ENCODE data around the gene ADGRL1. TPM values are rescaled to one million over a fixed set of nuclear protein-coding genes. Genes with fewer than 3 reads are reported as not detected.

ADGRL1 gene
- total and polyA plus RNA-seq, 9 of the 15 experiments (the other 6 are each of a cell fraction or from before 2014, with no cell fraction given): 0.14 to 37.0 (median 8.6) TPM

DNA sequence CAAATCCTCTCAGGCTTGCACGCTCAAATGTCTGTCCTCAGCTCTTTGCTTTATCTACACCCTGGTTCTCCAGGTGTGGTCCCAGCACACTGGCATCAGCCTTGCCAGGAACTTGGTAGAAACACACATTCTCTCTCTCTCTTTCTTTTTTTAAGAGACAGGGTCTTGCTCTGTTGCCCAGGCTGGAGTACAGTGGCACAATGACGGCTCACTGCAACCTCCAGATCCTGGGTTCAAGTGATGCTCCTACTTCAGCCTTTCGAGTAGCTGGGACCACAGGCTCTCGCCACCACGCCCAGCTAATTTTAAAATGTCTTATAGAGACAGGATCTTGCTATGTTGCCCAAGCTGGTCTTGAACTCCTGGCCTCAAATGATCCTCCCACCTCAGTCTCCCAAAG, 20.8 kb downstream of the ADGRL1 start:
- Histone ChIP-seq H2AFZ (ENCODE audit: low read depth, low read length) (no peak overlapping the region), H3K27me3 (ENCODE audit: control insufficient read depth in 2 of 2, insufficient read depth in 2 of 2, low read length in 2 of 2) (no peaks in the 10 kb centered on the region), H3K27ac (ENCODE audit: extremely low read depth, low read depth, low read length) (no peak overlapping the region), H3K36me3 (ENCODE audit: control insufficient read depth, insufficient read depth, low read length) (no peaks in the 10 kb centered on the region), H4K20me1 (replicated peaks; ENCODE audit: control insufficient read depth, insufficient read depth, low read length) (no peaks in the 10 kb centered on the region; the same call in 1 of the 2 replicates), H3K9ac (ENCODE audit: insufficient read depth in 1 of 2, low read depth in 2 of 2, low read length in 2 of 2) (no peak overlapping the region), H3K79me2 (ENCODE audit: control insufficient read depth, insufficient read depth, low read length) (no peaks in the 10 kb centered on the region; the same call in 2 of the 3 replicates), H3K4me3 (no peak overlapping the region), H3K4me2 (ENCODE audit: insufficient read depth, low read length) (no peak overlapping the region), H3K9me3 (replicated peaks; ENCODE audit: control insufficient read depth, insufficient read depth, low read depth, low read length) (no peaks in the 10 kb centered on the region), H3K4me1 (replicated peaks in 1 of 2; ENCODE audit: control insufficient read depth in 2 of 2, insufficient read depth in 2 of 2, low read length in 2 of 2) (peaks cover 5 to 19% of the 10 kb centered on the region in 2 experiments; a peak in 4 of 5 replicates), H3K9me1 (ENCODE audit: control insufficient read depth, insufficient read depth, low read length) (peaks cover 1% of the 10 kb centered on the region)
- DNase-seq (ENCODE audit: extremely low read depth in 1 of 4, low spot score in 3 of 4) (no peak), ATAC-seq (no peak), FAIRE-seq (peak; percentile 65)
- in situ Hi-C loops (cut with MboI) (no loop called here), intact Hi-C loops (cut with micrococcal nuclease) (no loop called here)
- CTCF ChIA-PET (ENCODE audit: low intra/inter-chr PET ratio): no interaction called here
- TF ChIP-seq BCOR (IDR thresholded peaks at IDR 0.05): 0 out of 2 replicates have a peak, but pooled peaks have one; percentile 10
- TF ChIP-seq ZNF347 (CRISPR knock-in tag; IDR thresholded peaks at IDR 0.05; ENCODE audit: low read depth): no peak
- peak; percentile 55; the same call in 1 of the 2 replicates for TF ChIP-seq ZNF121 (CRISPR knock-in tag; conservative IDR thresholded peaks at IDR 0.05)
- 75% methylated on average over 5 of the region's 5 CpGs for WGBS (ENCODE audit: insufficient coverage, low coverage, missing lambda C conversion rate)
- BruUV-seq (replicated peaks): no TSS peak
- POLR2A ChIA-PET: no interaction called here

DNA sequence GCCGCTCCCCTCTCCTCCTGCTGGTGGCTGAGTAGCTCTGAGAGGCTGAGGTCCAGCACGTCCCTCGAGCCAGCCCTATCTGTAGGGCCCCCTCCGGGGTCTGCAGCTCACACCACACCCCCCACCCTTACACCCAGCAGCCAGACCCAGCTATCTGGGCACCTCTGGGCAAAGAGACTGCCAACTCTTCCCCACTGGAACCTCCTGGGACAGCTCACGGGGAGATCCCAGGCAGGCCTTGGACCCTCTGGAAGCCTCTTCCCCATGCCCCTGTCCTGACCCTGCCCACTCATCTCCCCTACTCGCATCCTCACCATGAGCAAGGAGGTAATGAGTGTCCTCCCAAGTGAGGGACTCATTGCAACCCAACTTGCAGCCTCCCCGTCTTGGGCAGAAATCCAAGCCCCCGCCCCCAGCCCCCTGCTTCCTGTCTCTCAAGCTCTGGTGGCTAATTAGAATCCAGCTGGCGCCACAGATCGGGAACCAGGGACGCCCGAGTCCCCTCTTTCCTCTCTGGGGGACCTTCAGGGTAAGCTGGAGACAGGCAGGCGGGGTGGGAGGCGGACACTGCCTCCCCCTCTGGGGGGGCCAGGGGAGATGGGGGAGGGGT, 22.1 kb downstream of the ADGRL1 start:
- 67% methylated on average over 10 of the region's 14 CpGs for WGBS (ENCODE audit: insufficient coverage, low coverage, missing lambda C conversion rate)
- no peak for FAIRE-seq
- no peaks in the 10 kb centered on the region; the same call in 1 of the 2 replicates for H4K20me1 ChIP-seq (replicated peaks; ENCODE audit: control insufficient read depth, insufficient read depth, low read length)

More for the DNA sequence above, 22.1 kb downstream of the ADGRL1 start:
- Histone ChIP-seq H3K4me3 (no peak overlapping the region), H2AFZ (ENCODE audit: low read depth, low read length) (no peak overlapping the region), H3K9ac (ENCODE audit: insufficient read depth in 1 of 2, low read depth in 2 of 2, low read length in 2 of 2) (no peak overlapping the region), H3K9me3 (replicated peaks; ENCODE audit: control insufficient read depth, insufficient read depth, low read depth, low read length) (no peaks in the 10 kb centered on the region), H3K9me1 (ENCODE audit: control insufficient read depth, insufficient read depth, low read length) (no peaks in the 10 kb centered on the region), H3K4me1 (replicated peaks in 1 of 2; ENCODE audit: control insufficient read depth in 2 of 2, insufficient read depth in 2 of 2, low read length in 2 of 2) (peaks cover 5 to 19% of the 10 kb centered on the region in 2 experiments; a peak in 4 of 5 replicates), H3K79me2 (ENCODE audit: control insufficient read depth, insufficient read depth, low read length) (no peaks in the 10 kb centered on the region; the same call in 2 of the 3 replicates), H3K27ac (ENCODE audit: extremely low read depth, low read depth, low read length) (no peak overlapping the region), H3K4me2 (ENCODE audit: insufficient read depth, low read length) (no peak overlapping the region), H3K36me3 (ENCODE audit: control insufficient read depth, insufficient read depth, low read length) (no peaks in the 10 kb centered on the region), H3K27me3 (ENCODE audit: control insufficient read depth in 2 of 2, insufficient read depth in 2 of 2, low read length in 2 of 2) (no peaks in the 10 kb centered on the region)
- TF ChIP-seq MCM3 (IDR thresholded peaks at IDR 0.05) (no peak), DDX20 (tag; IDR thresholded peaks at IDR 0.05; ENCODE audit: low read depth) (no peak)
- TF ChIP-seq, protein P1, sequence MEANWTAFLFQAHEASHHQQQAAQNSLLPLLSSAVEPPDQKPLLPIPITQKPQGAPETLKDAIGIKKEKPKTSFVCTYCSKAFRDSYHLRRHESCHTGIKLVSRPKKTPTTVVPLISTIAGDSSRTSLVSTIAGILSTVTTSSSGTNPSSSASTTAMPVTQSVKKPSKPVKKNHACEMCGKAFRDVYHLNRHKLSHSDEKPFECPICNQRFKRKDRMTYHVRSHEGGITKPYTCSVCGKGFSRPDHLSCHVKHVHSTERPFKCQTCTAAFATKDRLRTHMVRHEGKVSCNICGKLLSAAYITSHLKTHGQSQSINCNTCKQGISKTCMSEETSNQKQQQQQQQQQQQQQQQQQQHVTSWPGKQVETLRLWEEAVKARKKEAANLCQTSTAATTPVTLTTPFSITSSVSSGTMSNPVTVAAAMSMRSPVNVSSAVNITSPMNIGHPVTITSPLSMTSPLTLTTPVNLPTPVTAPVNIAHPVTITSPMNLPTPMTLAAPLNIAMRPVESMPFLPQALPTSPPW (CRISPR knock-in tag; IDR thresholded peaks at IDR 0.05): 0 out of 2 replicates have a peak, but pooled peaks have one; percentile 16
- in situ Hi-C loops (cut with MboI) (no loop called here), intact Hi-C loops (cut with micrococcal nuclease) (no loop called here)
- no peak for ATAC-seq
- no TSS peak for BruUV-seq (replicated peaks)
- ChIA-PET CTCF (ENCODE audit: low intra/inter-chr PET ratio) (no interaction called here), POLR2A (interaction anchor here (0.7 kb wide), 1 partner anchor 15 kb away, joined by 3 read pairs; no protein-coding TSS in a partner anchor)
- peak in 2 of 4 experiments; percentile 34 to 37 for DNase-seq (ENCODE audit: extremely low read depth in 1 of 4, low spot score in 3 of 4)
